Measurements from ENCODE around the gene CALN1. TPM values are rescaled to one million over a fixed set of nuclear protein-coding genes. Genes with fewer than 3 reads are reported as not detected.

Gene CALN1
- total RNA-seq, 2 experiments from 2014 or later, result not detected

GRCh38 chr7:72062666-72063065 lies 349.5 kb downstream of the CALN1 start:
- no peaks in the 10 kb centered on the region for H3K36me3 Mint-ChIP-seq (ENCODE audit: low read depth)
- no peak overlapping the region for H3K4me3 Mint-ChIP-seq
- ATAC-seq (no peak), DNase-seq (no peak)
- ChIA-PET CTCF (no interaction called here), POLR2A (no interaction called here)
- H3K27me3 Mint-ChIP-seq (ENCODE audit: low read depth), result no peaks in the 10 kb centered on the region
- no peaks in the 10 kb centered on the region for H3K4me1 Mint-ChIP-seq (ENCODE audit: low read depth)
- no peak overlapping the region for H3K27ac Mint-ChIP-seq
- H3K9me3 Mint-ChIP-seq (ENCODE audit: insufficient read depth), result no peaks in the 10 kb centered on the region

DNA sequence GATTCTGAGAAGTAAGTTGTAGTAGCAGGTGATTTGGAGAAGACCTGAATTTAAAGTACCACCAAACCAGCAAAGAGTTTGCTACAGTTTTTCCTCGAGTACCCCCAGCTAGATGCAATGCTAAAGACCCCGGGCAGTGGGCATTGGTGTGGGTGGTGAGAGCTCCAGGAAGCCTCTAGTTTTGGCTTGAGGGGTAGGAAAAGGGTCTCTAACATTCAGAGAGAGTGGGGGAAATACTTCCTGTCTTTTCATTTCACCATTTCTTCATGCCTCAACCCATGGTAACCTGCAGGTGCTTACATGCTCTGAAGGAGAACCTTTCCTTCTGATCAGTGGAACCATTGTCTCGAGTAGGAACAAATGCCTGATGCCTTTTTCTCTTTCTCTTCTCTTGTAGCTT lies 352.2 kb downstream of the CALN1 start:
- H3K36me3 Mint-ChIP-seq (ENCODE audit: low read depth), result no peaks in the 10 kb centered on the region

GRCh38 chr7:72058579-72058978 lies 353.6 kb downstream of the CALN1 start:
- CTCF ChIA-PET, result no interaction called here
- Mint-ChIP-seq H3K4me3 (no peak overlapping the region), H3K27me3 (ENCODE audit: low read depth) (no peaks in the 10 kb centered on the region), H3K27ac (no peak overlapping the region), H3K9me3 (ENCODE audit: insufficient read depth) (peaks cover 3% of the 10 kb centered on the region), H3K36me3 (ENCODE audit: low read depth) (no peaks in the 10 kb centered on the region), H3K4me1 (ENCODE audit: low read depth) (no peaks in the 10 kb centered on the region)
- POLR2A ChIA-PET, result no interaction called here
- no peak for DNase-seq
- ATAC-seq, result no peak

More for the DNA sequence above, 352.2 kb downstream of the CALN1 start:
- H3K27ac Mint-ChIP-seq, result no peak overlapping the region
- CTCF ChIA-PET, result no interaction called here
- no peaks in the 10 kb centered on the region for H3K9me3 Mint-ChIP-seq (ENCODE audit: insufficient read depth)
- ATAC-seq (no peak), DNase-seq (no peak)
- no peaks in the 10 kb centered on the region for H3K4me1 Mint-ChIP-seq (ENCODE audit: low read depth)
- no peaks in the 10 kb centered on the region for H3K27me3 Mint-ChIP-seq (ENCODE audit: low read depth)
- no peak overlapping the region for H3K4me3 Mint-ChIP-seq
- POLR2A ChIA-PET, result no interaction called here

DNA sequence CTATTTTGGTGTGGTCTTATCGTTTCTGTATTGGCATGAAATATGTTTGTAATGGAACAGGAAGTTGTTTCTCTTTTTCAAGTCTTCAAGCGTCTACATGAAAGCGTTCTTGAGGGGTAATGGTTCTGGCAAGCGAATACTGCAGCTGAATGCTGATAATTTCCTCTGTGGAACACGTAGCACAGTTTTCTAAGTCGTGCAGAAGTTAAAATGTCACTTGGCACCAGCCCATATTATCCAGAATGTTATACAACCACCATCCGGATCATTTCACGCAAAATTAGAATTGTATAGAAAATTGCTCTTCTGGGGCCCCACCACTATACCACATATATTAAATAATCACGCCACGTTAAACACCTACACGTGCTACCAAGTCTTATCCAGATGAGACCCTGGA lies 354.3 kb downstream of the CALN1 start:
- no peak overlapping the region for H3K4me3 Mint-ChIP-seq
- peaks cover 3% of the 10 kb centered on the region for H3K9me3 Mint-ChIP-seq (ENCODE audit: insufficient read depth)
- no peak overlapping the region for H3K27ac Mint-ChIP-seq
- POLR2A ChIA-PET, result no interaction called here
- no peaks in the 10 kb centered on the region for H3K27me3 Mint-ChIP-seq (ENCODE audit: low read depth)
- no peak for ATAC-seq
- CTCF ChIA-PET, result no interaction called here
- no peaks in the 10 kb centered on the region for H3K36me3 Mint-ChIP-seq (ENCODE audit: low read depth)
- no peaks in the 10 kb centered on the region for H3K4me1 Mint-ChIP-seq (ENCODE audit: low read depth)
- no peak for DNase-seq

GRCh38 chr7:72057231-72057630 lies 354.9 kb downstream of the CALN1 start:
- Mint-ChIP-seq H3K4me1 (ENCODE audit: low read depth) (no peaks in the 10 kb centered on the region), H3K27me3 (ENCODE audit: low read depth) (no peaks in the 10 kb centered on the region), H3K36me3 (ENCODE audit: low read depth) (no peaks in the 10 kb centered on the region), H3K9me3 (ENCODE audit: insufficient read depth) (peaks cover 3% of the 10 kb centered on the region), H3K27ac (no peak overlapping the region), H3K4me3 (no peak overlapping the region)
- ChIA-PET POLR2A (no interaction called here), CTCF (no interaction called here)
- ATAC-seq, result no peak
- DNase-seq, result no peak

- DNase-seq (no peak), ATAC-seq (no peak)
- Mint-ChIP-seq H3K36me3 (ENCODE audit: low read depth) (no peaks in the 10 kb centered on the region), H3K4me3 (no peak overlapping the region), H3K9me3 (ENCODE audit: insufficient read depth) (peaks cover 4% of the 10 kb centered on the region), H3K27me3 (ENCODE audit: low read depth) (no peaks in the 10 kb centered on the region), H3K4me1 (ENCODE audit: low read depth) (no peaks in the 10 kb centered on the region), H3K27ac (no peak overlapping the region)
- ChIA-PET CTCF (no interaction called here), POLR2A (no interaction called here)
Observed at GRCh38 chr7:72055426-72055825, 356.7 kb downstream of the CALN1 start.

DNA sequence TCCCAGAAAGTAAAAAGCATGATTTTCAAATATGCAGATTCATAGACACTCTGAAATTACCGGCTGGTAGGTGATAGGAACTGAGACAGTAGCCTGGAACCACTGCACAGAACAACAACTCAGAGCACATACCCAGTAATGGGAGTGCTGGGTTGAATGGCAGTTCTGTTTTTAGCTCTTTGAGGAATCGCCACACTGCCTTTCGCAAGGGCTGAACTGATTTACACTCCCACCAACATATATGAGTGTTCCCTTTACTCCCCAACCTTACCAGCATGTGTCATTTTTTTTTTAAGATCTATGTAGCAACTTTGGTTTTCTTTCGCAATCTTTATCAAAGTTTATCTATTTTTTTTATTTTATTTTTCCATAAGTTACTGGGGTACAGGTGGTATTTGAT lies 358.8 kb downstream of the CALN1 start:
- peaks cover 8% of the 10 kb centered on the region for H3K9me3 Mint-ChIP-seq (ENCODE audit: insufficient read depth)
- POLR2A ChIA-PET, result no interaction called here
- no peaks in the 10 kb centered on the region for H3K27me3 Mint-ChIP-seq (ENCODE audit: low read depth)
- CTCF ChIA-PET, result no interaction called here
- no peak overlapping the region for H3K4me3 Mint-ChIP-seq
- no peaks in the 10 kb centered on the region for H3K36me3 Mint-ChIP-seq (ENCODE audit: low read depth)
- no peak overlapping the region for H3K27ac Mint-ChIP-seq
- ATAC-seq (no peak), DNase-seq (no peak)
- no peaks in the 10 kb centered on the region for H3K4me1 Mint-ChIP-seq (ENCODE audit: low read depth)

- Mint-ChIP-seq H3K4me3 (no peak overlapping the region), H3K9me3 (ENCODE audit: insufficient read depth) (peaks cover 11% of the 10 kb centered on the region), H3K27ac (no peak overlapping the region), H3K4me1 (ENCODE audit: low read depth) (no peaks in the 10 kb centered on the region), H3K27me3 (ENCODE audit: low read depth) (no peaks in the 10 kb centered on the region), H3K36me3 (ENCODE audit: low read depth) (no peaks in the 10 kb centered on the region)
- DNase-seq (no peak), ATAC-seq (no peak)
- CTCF ChIA-PET, result no interaction called here
- POLR2A ChIA-PET, result no interaction called here
Observed at GRCh38 chr7:72048420-72048819, 363.7 kb downstream of the CALN1 start.

DNA sequence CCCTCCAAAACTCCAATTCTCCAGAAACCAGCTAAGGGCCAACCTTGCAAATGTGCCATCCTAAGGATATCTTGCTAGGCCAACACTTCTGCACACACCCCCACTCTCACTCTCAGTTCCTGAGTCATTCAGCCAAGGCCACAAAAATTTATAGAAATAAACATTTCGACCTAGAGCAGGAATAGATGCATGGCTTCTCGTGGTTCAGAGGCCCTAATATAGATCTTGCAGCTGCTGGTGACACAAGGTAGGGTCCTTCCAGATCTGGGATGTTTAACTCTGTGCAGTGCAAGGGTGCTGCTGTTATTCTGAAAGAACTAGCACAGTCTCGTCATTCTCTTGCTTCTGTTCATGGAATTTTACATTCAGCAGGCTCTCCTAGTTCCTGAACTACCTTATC lies 369.3 kb downstream of the CALN1 start:
- DNase-seq (no peak), ATAC-seq (no peak)
- Mint-ChIP-seq H3K9me3 (ENCODE audit: insufficient read depth) (peaks cover 18% of the 10 kb centered on the region), H3K27me3 (ENCODE audit: low read depth) (no peaks in the 10 kb centered on the region), H3K36me3 (ENCODE audit: low read depth) (no peaks in the 10 kb centered on the region), H3K4me1 (ENCODE audit: low read depth) (no peaks in the 10 kb centered on the region), H3K4me3 (no peak overlapping the region), H3K27ac (no peak overlapping the region)
- POLR2A ChIA-PET, result no interaction called here
- CTCF ChIA-PET, result no interaction called here

DNA sequence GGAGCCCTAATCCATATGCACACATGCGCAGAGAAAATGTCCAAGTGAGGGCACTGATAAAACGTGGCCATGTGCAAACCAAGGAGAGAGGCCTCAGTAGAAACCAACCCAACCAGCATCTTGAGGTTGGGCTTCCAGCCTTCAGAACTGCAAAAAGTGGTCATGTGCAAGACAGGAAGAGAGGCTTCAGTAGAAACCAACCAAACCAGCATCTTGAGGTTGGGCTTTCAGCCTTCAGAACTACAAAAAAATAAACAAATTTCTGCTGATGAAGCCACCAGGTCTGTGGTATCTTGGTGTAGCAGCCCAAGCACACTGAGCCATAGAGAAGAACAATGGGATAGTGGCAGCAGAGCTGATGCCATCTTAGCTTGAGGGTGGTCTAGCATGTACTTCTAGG lies 371.5 kb downstream of the CALN1 start:
- POLR2A ChIA-PET, result no interaction called here
- no peak for ATAC-seq
- CTCF ChIA-PET, result no interaction called here
- Mint-ChIP-seq H3K4me3 (no peak overlapping the region), H3K9me3 (ENCODE audit: insufficient read depth) (peaks cover 18% of the 10 kb centered on the region), H3K4me1 (ENCODE audit: low read depth) (no peaks in the 10 kb centered on the region), H3K27ac (no peak overlapping the region), H3K27me3 (ENCODE audit: low read depth) (no peaks in the 10 kb centered on the region), H3K36me3 (ENCODE audit: low read depth) (no peaks in the 10 kb centered on the region)
- no peak for DNase-seq

DNA sequence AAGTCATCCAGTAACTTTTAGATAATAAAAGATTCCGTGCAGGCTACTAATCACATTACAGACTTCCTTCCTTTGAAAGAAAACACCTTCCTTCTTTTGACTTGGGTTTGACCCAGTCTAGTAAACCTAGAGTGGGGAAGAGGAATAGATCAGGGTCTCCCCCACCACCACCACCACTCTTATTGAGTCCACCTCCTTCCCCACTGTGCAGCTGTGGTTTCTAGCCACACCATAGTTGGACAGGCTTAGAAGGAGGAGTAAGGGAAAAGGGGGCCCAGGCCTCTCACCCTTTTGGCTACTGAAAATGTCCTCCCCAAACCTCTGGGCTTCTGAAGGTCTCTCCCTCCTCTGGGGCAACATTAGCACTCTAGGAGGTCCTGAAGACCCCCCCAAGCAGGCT lies 372.7 kb downstream of the CALN1 start:
- no peak overlapping the region for H3K27ac Mint-ChIP-seq
- peaks cover 15% of the 10 kb centered on the region for H3K9me3 Mint-ChIP-seq (ENCODE audit: insufficient read depth)
- H3K4me3 Mint-ChIP-seq, result no peak overlapping the region
- H3K36me3 Mint-ChIP-seq (ENCODE audit: low read depth), result no peaks in the 10 kb centered on the region
- ATAC-seq, result no peak
- no peaks in the 10 kb centered on the region for H3K27me3 Mint-ChIP-seq (ENCODE audit: low read depth)
- H3K4me1 Mint-ChIP-seq (ENCODE audit: low read depth), result no peaks in the 10 kb centered on the region
- no peak for DNase-seq
- POLR2A ChIA-PET, result no interaction called here
- CTCF ChIA-PET, result no interaction called here

DNA sequence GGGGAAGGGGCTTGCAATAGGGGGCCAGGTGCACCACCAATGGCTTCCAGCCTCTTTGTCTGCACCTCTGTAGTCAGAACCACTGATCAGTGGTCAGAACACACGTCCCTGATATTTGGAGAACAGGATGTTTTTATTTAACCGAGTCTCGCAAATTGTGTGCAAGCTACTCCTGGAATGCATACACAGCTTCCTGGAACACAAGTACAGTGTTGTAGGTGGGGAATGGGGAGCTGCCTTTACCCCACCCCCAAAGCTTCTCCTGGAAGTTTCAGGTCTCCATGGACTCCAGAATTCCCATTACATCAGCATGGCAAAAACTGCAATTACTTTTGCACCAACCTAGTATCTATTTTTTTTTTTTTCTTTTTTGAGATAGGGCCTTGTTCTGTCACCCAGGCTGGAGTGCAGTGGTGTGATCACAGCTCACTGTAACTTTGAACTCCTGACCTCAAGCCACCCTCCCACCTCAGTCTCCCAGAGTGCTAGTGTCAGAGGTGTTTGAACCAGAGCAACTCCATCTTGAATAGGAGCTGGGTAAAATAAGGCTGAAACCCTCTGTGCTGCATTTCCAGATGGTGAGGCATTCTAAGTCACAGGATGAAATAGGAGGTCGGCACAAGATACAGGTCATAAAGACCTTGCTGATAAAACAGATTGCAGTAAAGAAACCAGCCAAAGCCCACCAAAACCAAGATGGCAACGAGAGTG lies 374.0 kb downstream of the CALN1 start:
- Mint-ChIP-seq H3K36me3 (ENCODE audit: low read depth) (no peaks in the 10 kb centered on the region), H3K9me3 (ENCODE audit: insufficient read depth) (peaks cover 9% of the 10 kb centered on the region), H3K27ac (no peak overlapping the region), H3K4me3 (no peak overlapping the region), H3K4me1 (ENCODE audit: low read depth) (no peaks in the 10 kb centered on the region), H3K27me3 (ENCODE audit: low read depth) (no peaks in the 10 kb centered on the region)
- ChIA-PET CTCF (no interaction called here), POLR2A (no interaction called here)
- ATAC-seq (no peak), DNase-seq (no peak)

DNA sequence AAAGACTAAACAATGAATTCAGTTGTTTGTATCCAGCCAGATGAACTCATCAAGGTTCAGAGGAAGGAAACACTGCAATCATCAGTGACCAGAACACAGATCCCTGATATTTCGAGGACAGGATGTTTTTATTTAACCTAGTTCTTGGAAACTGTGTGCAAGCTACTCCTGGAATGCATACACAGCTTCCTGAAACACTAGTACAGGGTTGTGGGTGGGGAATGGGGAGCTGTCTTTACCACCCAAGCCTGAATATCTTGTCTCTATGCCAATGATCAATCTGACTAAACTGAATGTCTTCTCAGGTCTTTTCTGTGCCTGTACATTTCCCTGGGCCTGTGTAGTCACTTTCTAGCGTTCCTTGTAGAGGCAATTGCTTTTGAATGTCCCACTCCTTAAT lies 374.6 kb downstream of the CALN1 start:
- Mint-ChIP-seq H3K27ac (no peak overlapping the region), H3K4me3 (no peak overlapping the region), H3K36me3 (ENCODE audit: low read depth) (no peaks in the 10 kb centered on the region), H3K9me3 (ENCODE audit: insufficient read depth) (peaks cover 6% of the 10 kb centered on the region), H3K4me1 (ENCODE audit: low read depth) (no peaks in the 10 kb centered on the region), H3K27me3 (ENCODE audit: low read depth) (no peaks in the 10 kb centered on the region)
- ATAC-seq (no peak), DNase-seq (no peak)
- ChIA-PET POLR2A (no interaction called here), CTCF (no interaction called here)

Data from activated CD8-positive, alpha-beta T cell treated with anti-CD3 and anti-CD28 coated beads, Interleukin-2, amount 10 ng/mL, durations not matched to agents 7 days and 5 days (primary cell).